Ascending aorta (tissue), 2 donors: ENCODE results near the gene ACTR1A. TPM values are rescaled to one million over a fixed set of nuclear protein-coding genes. Genes with fewer than 3 reads are reported as not detected.

Experiments used
- DNase-seq, 2 donors: peaks; one replicate each; pipeline ENCODE4 v3.0.0-alpha.2; 2019; ENCODE audit warnings: low spot score in 2 of 2
- H3K27ac ChIP-seq, 2 donors: fragments of 200-600 bp; sonication (generic); one replicate each; pipeline ENCODE4 v1.5.1; 2016 to 2017; ENCODE audit warnings: mild to moderate bottlenecking in 1 of 2
- H3K27me3 ChIP-seq: fragments of 200-600 bp; sonication (generic); one replicate; pipeline ENCODE4 v1.5.1; 2017
- H3K36me3 ChIP-seq, 2 donors: fragments of 200-600 bp; sonication (generic); one replicate each; pipeline ENCODE4 v1.5.1; 2016
- H3K4me1 ChIP-seq, 2 donors: fragments of 200-600 bp; sonication (generic); one replicate each; pipeline ENCODE4 v1.5.1; 2016 to 2017; ENCODE audit warnings: mild to moderate bottlenecking in 1 of 2
- H3K4me3 ChIP-seq, 2 donors: fragments of 200-600 bp; sonication (generic); one replicate each; pipeline ENCODE4 v1.5.1; 2016 to 2017; ENCODE audit warnings: mild to moderate bottlenecking in 1 of 2
- H3K9me3 ChIP-seq, 2 donors: fragments of 200-600 bp; sonication (generic); one replicate each; pipeline ENCODE4 v1.5.1; 2016
- intact Hi-C: fragments of 100-400 bp; cut with DNase I; formaldehyde crosslinking; loops from one replicate; pipeline ENCODE4 v1.15.1; 2023
- total RNA-seq: library from RNA; depleted of rRNA; stranded (reverse); fragments of >200 nt; gene quantifications from one replicate; pipeline ENCODE4 v1.1.0, GENCODE V29; 2016
- TF ChIP-seq, protein P1 (sequence below), 3 experiments: fragments of 200-600 bp in 2 of 3; fragments of 450-650 bp in 1 of 3; sonication (generic) in 2 of 3; IDR thresholded peaks; one replicate each; pipeline ENCODE4 v1.5.1; 2016 to 2019; ENCODE audit warnings: antibody characterized with exemption in 3 of 3, mild to moderate bottlenecking in 1 of 3, moderate library complexity in 1 of 3

Gene ACTR1A
- 200 TPM for total RNA-seq

- peak; percentile 88 to 98 for DNase-seq
- TF ChIP-seq, protein P1, sequence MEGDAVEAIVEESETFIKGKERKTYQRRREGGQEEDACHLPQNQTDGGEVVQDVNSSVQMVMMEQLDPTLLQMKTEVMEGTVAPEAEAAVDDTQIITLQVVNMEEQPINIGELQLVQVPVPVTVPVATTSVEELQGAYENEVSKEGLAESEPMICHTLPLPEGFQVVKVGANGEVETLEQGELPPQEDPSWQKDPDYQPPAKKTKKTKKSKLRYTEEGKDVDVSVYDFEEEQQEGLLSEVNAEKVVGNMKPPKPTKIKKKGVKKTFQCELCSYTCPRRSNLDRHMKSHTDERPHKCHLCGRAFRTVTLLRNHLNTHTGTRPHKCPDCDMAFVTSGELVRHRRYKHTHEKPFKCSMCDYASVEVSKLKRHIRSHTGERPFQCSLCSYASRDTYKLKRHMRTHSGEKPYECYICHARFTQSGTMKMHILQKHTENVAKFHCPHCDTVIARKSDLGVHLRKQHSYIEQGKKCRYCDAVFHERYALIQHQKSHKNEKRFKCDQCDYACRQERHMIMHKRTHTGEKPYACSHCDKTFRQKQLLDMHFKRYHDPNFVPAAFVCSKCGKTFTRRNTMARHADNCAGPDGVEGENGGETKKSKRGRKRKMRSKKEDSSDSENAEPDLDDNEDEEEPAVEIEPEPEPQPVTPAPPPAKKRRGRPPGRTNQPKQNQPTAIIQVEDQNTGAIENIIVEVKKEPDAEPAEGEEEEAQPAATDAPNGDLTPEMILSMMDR (IDR thresholded peaks at IDR 0.05), result no peak
- Histone ChIP-seq H3K36me3 (no peaks in the 10 kb centered on the region), H3K4me3 (peak within 1 kb of the TSS; percentile 93 to 100), H3K27ac (peak within 1 kb of the TSS; percentile 88 to 94), H3K9me3 (no peaks in the 10 kb centered on the region), H3K27me3 (no peaks in the 10 kb centered on the region), H3K4me1 (peaks cover 9 to 22% of the 10 kb centered on the region in 2 donors)
- intact Hi-C loops, result loop anchor here (1.0 to 10.0 kb wide), 13 partner anchors 41 to 1148 kb away; partner anchors contain the start of genes ARL3, BTRC, C10orf95 and CUEDC2
Measured at GRCh38 chr10:102502337-102503151, at the start of gene ACTR1A. Gene ACTR1A (minus strand): TSS chr10:102502712. CDS start chr10:102502647, 65 bp downstream.

DNA sequence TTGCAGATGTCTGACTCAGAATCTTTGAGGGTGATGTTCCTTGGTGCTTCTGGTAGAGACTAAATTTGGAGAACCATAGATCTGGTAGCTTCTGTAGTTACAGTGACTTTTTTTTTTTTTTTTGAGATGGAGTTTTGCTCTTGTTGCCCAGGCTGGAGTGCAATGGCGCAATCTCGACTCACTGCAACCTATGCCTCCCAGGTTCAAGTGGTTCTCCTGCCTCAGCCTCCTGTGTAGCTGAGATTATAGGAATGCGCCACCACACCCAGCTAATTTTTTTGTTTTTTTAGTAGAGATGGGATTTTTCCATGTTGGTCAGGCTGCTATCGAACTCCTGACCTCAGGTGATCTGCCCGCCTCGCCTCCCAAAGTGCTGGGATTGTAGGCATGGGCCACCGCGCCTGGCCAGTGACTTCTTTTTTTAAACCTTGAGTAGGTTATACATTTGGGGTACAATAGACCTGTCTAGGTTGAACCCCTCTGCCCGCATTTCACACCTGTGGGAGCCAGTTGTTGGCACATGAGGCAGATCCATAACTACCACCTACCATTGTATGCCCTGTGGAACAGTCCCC, 48.2 kb upstream of the ACTR1A start:
- TF ChIP-seq, protein P1 (IDR thresholded peaks at IDR 0.05), result no peak
- intact Hi-C loops, result no loop called here
- Histone ChIP-seq H3K27ac (no peak overlapping the region), H3K36me3 (peaks cover 4 to 9% of the 10 kb centered on the region in 2 donors), H3K9me3 (no peaks in the 10 kb centered on the region), H3K4me1 (no peaks in the 10 kb centered on the region), H3K4me3 (no peak overlapping the region), H3K27me3 (no peaks in the 10 kb centered on the region)
- no peak for DNase-seq

DNA sequence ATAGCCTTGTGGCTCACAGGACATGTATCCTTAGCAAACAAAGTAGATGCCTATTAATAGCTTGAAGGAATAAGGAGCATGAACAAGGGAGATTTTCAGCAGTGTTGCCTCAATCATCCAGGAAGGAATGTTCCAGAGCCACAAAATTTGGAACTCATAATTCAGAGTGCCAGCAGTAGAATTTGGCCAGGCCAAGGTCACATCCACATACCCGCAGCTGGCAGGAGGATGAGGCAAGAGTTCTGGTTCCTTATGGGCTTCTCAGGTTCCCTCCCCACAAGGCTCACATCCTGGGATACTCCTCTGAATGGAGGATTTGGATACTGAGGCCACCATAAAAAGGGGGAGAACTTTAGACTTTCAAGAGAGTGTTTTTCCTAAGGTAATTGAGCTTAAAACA, 47.0 kb upstream of the ACTR1A start:
- Histone ChIP-seq H3K9me3 (no peaks in the 10 kb centered on the region), H3K4me1 (no peaks in the 10 kb centered on the region), H3K36me3 (peaks cover 4 to 9% of the 10 kb centered on the region in 2 donors), H3K27me3 (no peaks in the 10 kb centered on the region), H3K4me3 (no peak overlapping the region), H3K27ac (peak overlapping the region; percentile 31 to 64)
- no peak for DNase-seq
- intact Hi-C loops, result no loop called here
- TF ChIP-seq, protein P1 (IDR thresholded peaks at IDR 0.05), result no peak

DNA sequence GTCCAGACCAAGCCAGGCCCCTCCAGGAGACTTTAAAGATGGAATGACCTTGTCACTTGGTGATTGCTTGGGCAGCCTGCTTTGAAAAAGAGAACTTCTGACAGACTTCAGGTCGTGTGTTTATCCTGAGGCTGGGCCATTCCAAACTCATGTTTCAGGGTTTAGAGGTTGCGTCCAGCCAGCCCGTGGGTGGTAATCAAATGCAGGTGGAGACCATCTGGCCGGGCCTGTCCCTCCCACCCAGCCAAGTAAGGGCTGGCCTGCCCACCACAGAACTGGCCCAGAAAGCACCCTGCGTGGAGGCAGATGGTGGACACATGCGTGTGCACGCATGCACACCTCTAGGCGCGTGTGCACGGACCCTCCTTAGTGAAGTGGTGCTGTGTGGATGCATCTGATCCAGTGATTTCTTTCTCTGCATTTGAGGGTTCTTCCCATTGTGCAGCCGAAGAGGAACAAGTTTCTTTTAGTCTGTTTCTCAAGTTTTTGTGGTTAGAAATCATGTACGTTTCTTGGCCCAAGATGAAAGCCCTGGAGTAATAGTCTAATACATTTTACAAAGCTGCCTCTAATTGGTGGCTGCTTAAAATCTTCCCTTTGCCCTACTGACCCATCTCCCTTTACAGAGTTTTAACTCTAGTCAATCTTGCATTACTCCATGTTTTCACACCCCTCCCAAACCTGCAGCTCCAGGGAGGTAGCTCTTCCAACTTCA, 44.3 kb upstream of the ACTR1A start:
- H3K27ac ChIP-seq, result no peak overlapping the region

GRCh38 chr10:102545997-102546396, 43.5 kb upstream of the ACTR1A start:
- Histone ChIP-seq H3K4me1 (no peaks in the 10 kb centered on the region), H3K27ac (no peak overlapping the region), H3K27me3 (no peaks in the 10 kb centered on the region), H3K9me3 (no peaks in the 10 kb centered on the region), H3K36me3 (peaks cover under 1 to 4% of the 10 kb centered on the region in 2 donors), H3K4me3 (no peak overlapping the region)
- no peak for DNase-seq
- intact Hi-C loops, result no loop called here
- TF ChIP-seq, protein P1 (IDR thresholded peaks at IDR 0.05), result no peak

More for the DNA sequence above, 44.3 kb upstream of the ACTR1A start:
- Histone ChIP-seq H3K36me3 (peaks cover 4 to 9% of the 10 kb centered on the region in 2 donors), H3K27me3 (no peaks in the 10 kb centered on the region), H3K4me1 (no peaks in the 10 kb centered on the region), H3K9me3 (no peaks in the 10 kb centered on the region), H3K4me3 (no peak overlapping the region)
- intact Hi-C loops, result no loop called here
- no peak for DNase-seq
- TF ChIP-seq, protein P1 (IDR thresholded peaks at IDR 0.05), result no peak
